AG09319 (cell line): ENCODE measurements around the gene ACTR3C.

Source experiments
- DNase-seq: peaks from one replicate; pipeline ENCODE4 v3.0.0-alpha.2; 2010; ENCODE audit warnings: low read depth; ENCODE audit errors: extremely low read depth
- CTCF ChIP-seq: IDR thresholded peaks from 2 replicates; pipeline ENCODE4 v1.5.1; 2011; ENCODE audit warnings: low read depth, mild to moderate bottlenecking, inconsistent platforms, low read length, moderate library complexity

ACTR3C gene

DNA sequence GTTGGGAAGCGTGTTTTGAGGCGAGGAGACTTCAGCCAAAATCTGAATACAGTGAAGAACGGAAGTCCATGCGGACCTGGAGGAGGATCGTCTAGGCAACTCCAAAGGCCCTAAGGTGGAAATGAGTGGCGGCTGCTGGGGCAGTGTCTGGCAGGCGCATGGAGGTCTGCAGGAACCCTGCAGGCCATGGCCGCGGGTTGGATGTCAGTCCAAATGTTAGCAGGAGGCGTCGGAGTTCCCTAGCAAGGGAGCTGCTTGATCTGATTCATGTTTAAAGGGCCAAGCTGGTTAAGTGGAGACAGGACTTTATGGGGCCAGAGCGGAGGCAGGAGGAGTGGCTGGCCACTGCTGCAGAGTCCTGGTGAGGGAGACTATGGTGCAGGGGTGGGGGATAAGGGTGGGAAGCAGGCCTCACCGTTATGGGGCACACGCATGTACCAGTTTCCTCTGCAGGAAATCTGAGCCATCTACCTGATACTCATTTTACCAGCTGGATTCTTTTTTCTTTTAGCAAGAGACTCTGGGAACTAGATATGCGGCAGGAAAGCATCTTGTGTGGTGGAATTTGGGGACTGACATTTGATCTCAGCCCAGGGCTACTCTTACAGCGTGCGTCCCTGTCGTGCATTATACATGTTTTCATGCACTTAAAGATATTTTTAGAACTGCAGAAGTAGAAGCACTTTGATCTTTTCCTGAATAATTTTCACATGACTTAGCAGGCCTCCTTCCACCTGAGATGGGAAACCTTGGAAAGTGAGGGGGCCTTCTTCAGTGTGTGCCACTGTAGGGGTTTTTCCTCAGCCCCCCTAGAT is 38.7 kb upstream of the ACTR3C start:
- no peak for TF ChIP-seq CTCF
- DNase-seq = no peak

GRCh38 chr7:150361402-150361801 is 38.1 kb upstream of the ACTR3C start:
- TF ChIP-seq CTCF = no peak
- no peak for DNase-seq

DNA sequence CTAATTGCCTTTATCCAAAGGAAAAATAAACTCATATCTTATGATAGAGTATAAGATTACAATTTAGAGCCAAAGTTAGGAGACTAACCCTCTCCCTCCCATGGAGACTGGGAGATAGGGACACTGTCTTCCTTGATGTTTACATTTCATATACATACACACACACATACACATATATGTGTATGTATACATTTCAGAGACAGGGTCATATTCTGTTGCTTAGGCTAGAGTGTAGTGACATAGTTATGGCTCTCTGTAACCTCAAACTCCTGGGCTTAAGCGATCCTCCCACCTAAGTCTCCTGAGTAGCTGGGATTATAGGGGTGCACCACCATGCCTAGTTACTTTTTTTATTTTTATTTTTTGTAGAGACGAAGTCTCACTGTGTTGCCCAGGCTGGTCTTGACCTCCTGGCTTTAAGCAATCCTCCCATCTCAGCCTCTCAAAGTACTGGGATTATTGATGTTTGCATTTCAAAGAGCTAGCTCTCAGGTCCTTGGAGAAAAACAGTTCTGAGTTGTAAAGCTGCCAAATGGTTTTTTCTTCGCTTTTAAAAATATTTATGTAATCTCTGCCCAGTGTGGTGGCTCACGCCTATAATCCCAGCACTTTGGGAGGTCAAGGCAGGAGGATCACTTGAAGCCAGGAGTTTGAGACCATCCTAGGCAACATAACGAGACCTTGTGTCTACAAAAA is 37.2 kb upstream of the ACTR3C start:
- no peak for DNase-seq
- no peak for TF ChIP-seq CTCF

GRCh38 chr7:150359622-150360362 is 36.4 kb upstream of the ACTR3C start:
- DNase-seq = no peak

GRCh38 chr7:150358988-150359621 is 35.8 kb upstream of the ACTR3C start:
- no peak for DNase-seq

More at GRCh38 chr7:150359622-150360362, 36.4 kb upstream of the ACTR3C start:
- TF ChIP-seq CTCF = no peak

GRCh38 chr7:150358433-150358832 is 35.1 kb upstream of the ACTR3C start:
- TF ChIP-seq CTCF = no peak
- no peak for DNase-seq

More at GRCh38 chr7:150358988-150359621, 35.8 kb upstream of the ACTR3C start:
- TF ChIP-seq CTCF = no peak
